ENCODE measurements around the gene CUX1.

The CUX1 gene

DNA sequence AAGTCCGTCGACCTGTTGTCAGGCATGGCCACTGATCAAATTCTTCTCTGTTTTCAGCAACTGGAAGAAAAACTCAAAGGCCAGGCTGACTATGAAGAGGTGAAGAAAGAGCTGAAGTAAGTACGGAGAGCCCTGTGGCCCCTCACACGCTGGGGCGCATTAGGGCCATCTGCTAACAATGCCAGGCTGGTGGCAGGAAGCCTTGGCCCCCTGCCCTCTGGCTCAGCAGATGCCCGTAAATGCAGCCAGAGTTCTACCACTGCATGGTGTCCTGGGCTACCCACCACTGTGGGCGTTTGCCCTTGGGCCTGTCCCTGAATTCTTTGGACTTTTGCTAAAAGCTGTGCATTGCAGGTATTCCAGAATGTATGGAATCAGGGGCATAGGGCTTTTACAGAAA lies 372.3 kb downstream of the CUX1 start:
- no peak for DNase-seq (ENCODE audit: low spot score)

DNA sequence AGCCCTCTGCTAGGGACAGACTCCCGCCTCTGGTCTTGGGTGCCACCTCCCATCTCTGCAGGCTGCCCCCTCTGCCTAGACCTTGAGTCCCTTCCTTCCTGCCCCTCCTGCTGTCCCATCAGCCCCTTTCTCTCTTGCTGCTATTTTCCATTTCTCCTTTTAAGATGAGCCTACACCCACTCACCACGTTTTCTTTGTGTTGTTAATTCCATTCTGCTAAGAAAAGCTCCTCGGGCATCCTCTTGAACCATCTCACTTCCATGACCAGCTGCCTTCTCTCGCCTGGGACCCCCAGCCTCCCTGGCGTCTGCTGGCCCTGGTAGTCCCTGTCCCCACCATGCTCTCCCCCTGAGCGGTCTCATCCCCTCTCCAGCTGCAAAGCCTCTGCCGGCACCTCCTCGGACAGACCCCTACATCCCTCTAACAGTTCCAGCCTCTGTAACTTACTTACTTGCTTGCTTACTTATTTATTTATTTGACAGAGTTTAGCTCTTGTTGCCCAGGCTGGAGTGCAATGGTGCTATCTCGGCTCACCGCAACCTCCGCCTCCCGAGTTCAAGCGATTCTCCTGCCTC lies 373.4 kb downstream of the CUX1 start:
- no peak for DNase-seq (ENCODE audit: low spot score)

DNA sequence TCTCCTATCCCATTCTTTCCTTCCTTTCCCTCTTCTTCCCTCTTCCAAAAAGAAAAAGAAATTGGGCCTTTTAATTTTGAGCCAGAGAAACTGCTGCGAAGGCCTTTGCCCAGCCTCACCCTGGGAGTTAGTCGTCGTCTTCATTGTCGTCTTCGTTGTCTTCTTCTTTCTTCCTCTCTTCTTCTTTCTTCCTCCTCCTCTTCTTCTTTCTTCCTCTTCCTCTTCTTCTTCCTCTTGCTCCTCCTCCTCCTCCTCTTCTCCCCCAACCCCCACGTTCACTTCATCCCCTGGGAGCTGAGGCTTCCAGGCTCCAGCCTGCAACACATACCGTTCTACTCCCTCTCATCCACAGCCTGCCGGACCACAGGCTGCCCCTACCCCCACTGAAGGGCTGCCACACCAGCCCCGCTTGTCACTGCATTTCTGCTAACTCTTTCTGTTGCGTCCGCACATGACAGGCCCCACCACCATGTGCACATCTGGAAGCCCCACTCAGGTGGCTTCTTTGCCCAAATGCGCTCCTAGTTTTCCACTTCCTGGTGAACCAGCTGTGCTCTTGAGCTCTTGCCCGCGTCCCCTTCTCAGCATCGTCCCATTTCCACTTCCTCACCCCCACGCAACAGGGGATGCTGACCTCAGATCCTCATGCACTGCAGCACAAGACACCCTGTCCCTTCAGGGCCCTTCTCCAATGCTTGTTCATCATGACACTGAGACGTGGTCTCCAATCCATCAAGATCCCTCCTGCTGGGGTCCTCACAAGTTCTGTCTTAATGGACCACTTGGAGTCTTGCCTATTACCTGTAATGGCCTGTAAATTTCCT lies 374.3 kb downstream of the CUX1 start:
- DNase-seq (ENCODE audit: low spot score) = no peak

DNA sequence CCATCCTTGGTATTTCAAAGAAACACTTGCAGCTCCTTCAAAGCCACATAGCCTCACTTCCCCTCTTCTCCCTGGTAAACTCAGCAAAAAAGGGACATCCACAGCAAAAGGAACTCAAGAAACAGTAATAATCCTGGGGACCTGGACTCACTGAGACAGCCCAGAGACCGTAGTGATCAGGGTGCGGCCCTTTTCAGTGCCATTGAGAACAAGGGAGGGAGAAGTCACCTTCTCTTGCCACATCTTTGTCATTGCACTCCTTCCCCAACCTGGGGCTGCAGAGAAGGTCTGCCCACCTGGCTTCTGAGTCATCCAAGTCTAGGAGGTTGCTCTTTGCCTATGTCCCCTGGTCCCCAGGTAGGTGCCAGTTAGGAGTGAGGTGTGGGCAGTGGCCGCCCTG lies 375.4 kb downstream of the CUX1 start:
- DNase-seq (ENCODE audit: low spot score) = no peak

DNA sequence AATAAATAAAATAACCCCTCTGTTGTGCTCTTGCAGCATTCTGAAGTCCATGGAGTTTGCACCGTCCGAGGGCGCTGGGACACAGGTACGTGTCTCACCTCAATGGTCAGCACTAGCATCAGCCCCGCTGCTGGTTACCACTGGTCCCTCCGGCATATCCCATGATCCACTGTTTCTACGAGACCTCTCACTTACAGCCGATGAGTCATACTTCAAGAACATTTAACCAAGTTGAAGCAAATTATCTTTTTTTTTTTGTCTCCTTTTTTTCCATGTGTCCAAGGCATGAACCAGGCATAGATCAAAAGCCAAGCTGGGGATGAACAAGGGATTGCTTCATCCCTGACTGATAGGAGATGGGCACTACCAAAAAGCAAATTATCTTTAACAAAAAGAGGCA lies 376.4 kb downstream of the CUX1 start:
- DNase-seq (ENCODE audit: low spot score) = no peak

DNA sequence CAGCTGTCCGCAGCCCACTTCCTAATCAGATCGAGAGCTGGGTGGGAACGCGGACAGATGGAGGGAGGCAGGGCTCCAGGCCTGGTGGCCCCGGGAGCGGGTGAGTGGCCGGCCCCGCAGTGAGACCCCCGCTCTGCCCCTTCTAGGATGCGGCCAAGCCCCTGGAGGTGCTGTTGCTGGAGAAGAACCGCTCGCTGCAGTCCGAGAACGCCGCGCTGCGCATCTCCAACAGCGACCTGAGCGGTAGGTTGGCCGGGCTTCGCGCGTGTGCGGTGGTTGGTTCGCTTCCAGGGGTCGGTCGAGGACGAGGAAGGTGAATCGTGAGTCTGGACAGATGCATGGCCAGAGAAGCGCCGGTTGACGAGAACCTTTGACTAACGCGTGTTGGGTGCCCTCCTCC lies 377.9 kb downstream of the CUX1 start:
- DNase-seq (ENCODE audit: low spot score) = no peak

DNA sequence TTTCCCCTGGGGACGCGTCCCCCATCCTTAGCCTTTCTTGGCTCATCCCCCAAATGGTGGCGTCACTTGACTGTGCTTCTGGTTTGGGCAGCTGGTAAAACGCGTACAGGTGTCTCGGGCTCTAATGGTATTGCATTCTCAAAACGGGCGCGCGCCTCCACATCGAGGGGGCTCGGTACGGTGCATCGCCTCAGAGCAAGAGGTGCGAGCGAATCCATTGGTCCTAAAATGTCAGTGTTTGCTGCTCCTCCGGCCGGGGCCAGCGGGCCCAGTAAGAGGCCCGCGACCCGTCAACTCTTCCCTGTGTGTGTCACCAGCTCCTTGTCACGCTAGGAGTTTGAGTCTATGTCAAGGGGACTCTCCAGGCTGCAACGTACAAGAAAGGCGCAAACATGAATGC lies 378.6 kb downstream of the CUX1 start:
- no peak for DNase-seq (ENCODE audit: low spot score)

DNA sequence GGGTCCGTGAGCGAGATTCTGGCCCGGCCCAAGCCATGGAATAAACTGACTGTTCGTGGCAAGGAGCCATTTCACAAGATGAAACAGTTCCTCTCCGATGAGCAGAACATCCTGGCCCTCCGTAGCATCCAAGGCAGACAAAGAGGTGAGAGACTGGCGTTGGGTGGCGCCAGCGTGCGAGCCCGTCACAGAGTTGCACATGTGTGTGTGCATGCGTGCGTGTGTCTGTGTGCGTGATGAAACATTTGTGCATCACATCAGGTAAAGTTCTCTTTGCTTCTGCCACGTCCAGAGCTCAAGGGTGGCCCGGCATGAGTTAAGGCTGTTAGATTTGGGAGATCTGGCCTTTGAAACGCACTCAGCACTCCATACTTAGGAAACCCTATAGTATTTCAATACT lies 379.7 kb downstream of the CUX1 start:
- DNase-seq (ENCODE audit: low spot score) = no peak

DNA sequence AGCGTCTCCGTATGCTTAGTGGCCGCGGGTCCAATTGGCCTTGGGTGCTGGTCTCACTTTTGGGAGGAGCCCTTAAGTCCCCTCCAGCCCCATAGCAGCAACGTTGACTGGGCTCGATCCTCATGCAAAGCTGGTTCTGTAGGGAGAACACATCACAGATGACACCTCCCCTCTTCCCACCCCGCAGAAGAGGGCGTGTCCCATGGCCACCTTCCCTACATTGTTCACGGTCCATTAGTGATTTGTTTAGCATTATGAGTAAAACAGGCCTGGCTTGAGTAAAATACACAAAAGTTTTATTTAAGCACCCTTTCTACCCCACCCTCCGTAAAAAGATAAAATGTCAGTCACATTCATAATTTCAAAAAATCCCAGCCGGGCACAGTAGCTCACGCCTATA lies 380.2 kb downstream of the CUX1 start:
- no peak for DNase-seq (ENCODE audit: low spot score)

DNA sequence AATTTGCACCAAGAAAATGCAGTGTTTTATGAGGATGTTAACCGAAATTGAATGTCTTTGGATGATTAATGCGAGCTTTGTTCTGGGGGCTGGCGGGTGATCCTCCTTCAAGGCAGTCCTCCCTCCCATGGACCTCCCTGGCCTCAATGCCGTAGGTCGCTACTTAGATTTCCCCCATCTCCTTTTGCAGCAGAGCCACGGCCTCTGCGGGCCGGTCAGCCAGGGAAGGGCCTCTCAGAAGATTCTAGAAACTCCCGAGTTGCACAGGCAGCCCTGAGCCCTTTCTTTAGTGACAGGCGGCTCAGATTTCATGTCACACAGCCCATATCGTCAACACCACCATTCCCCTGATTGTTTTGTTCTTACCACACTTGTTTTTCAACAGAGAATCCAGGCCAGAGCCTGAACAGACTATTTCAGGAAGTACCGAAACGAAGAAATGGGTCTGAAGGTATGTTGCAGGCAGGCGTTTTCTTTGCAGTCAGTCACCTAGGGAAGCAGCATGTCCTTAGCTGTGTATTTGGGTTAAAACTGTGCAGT lies 381.1 kb downstream of the CUX1 start:
- DNase-seq (ENCODE audit: low spot score) = no peak

DNA sequence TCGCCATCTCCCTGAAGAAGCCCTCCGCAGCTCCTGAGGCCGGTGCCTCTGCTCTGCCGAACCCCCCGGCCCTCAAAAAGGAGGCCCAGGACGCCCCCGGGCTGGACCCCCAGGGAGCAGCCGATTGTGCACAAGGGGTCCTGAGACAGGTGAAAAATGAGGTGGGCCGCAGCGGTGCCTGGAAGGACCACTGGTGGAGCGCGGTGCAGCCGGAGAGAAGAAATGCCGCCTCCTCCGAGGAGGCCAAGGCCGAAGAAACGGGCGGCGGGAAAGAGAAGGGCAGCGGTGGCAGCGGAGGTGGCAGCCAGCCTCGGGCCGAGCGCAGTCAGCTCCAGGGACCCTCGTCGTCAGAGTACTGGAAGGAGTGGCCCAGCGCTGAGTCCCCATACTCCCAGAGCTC lies 384.1 kb downstream of the CUX1 start:
- DNase-seq (ENCODE audit: low spot score) = no peak

DNA sequence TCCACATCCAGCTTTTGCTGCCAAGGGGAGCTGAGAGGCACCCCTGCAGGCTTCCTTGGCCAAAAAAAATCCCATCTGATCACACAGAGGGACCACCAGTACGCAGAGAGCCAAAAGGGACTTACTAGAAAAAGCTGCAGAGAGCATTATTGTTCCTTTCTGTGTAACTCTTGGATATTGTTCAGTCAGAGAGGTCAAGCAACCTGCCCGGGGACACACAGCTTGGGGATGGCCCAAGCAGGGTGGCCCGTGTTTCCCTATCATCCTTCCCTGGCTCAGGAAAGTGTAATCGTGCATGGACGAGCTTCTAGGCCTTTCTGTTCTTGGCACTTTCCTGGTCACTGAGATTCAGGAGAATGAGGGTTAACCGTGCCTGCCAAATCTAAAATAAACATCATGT lies 385.1 kb downstream of the CUX1 start:
- DNase-seq (ENCODE audit: low spot score) = no peak

DNA sequence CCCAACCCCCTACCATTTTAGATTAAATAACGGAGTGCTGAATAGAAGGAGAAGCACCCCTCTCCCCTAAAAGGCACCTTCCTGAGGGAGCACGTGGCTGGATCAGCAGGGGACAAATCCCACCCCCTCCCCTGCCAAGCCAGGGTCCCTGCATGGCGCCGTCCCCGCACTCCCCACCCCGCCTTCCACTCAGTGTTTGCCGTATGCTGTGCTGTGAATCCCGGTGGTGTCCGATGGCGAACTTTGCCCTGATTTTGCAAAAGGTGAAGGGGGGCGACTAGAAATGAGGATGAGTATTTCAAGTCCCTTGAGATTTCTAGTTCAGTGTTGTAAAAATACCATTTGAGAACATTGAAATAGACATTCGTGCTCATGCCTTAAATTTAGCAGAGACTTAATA lies 385.8 kb downstream of the CUX1 start:
- DNase-seq (ENCODE audit: low spot score) = no peak

DNA sequence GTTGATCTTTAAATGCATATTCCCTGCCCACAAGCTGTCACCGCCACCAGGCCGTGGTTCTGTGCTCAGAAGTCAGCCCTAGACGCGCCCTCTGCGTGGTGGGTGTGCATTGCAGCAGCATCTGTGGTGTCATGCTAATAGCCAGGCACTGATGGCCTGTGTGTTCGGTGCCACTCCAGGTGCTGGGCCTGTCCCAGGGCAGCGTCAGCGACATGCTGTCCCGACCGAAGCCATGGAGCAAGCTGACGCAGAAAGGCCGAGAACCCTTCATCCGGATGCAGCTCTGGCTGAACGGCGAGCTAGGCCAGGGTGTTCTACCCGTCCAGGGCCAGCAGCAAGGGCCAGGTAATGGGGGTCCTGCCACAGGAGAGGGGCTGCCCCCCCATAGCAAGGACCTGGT lies 386.8 kb downstream of the CUX1 start:
- DNase-seq (ENCODE audit: low spot score) = no peak

DNA sequence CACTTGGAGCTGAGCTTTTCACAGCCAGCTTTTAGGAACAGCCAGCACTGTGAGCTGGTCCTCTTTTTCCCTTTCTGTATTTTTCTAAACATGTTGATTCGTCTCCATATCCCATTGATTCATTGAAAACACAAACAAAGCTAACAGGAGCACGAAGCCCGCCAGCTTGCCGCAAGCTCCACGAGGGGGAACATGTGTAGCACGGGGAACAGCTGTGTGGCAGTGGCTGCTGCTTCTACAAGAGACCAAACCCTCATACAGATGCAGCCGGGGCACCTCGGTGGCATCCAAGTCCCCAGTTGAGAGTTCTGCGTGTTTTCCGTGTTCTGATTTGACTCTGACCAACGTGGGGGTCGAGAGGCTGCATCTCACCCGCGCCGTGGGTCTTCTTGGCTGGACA lies 388.5 kb downstream of the CUX1 start:
- DNase-seq (ENCODE audit: low spot score) = no peak

DNA sequence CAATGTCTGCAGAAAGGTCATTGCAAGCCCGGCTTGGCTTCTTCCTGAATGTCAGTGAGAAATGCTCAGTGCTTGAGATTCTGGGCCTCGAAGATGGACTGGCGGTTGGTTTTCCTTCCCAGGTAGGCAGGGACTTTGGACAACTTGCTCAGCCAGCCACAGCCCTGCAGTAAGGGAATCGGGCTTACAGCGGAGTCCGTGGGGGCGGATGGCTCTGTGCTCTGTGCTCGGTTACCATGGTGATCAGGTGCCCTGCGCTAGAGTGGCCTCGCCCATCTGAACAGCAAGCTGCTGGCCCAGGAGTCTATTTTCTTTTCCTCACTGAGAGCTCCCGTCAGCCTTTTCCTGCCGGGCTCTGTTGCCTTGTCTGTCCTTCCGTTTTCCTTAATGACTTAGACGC lies 391.4 kb downstream of the CUX1 start:
- DNase-seq (ENCODE audit: low spot score) = no peak

DNA sequence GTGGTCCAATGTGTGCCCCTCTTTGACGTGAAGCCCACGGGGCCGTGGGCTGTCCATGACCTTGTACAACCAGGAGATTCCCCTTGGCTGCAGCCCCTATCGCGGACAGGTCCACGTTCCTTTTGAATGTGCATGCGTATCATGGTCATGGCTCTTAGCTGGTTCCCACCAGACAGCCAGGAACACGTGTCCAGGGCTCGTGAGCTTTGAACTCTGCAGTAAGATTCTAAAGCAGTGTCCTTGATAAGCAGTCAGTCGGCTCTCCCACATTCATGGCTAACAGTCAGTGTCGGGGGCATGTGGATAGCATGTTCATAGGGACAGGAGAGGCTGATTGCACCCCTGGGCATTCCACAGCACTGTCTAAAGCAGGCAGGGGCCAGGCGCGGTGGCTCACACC lies 393.4 kb downstream of the CUX1 start:
- DNase-seq (ENCODE audit: low spot score) = no peak

DNA sequence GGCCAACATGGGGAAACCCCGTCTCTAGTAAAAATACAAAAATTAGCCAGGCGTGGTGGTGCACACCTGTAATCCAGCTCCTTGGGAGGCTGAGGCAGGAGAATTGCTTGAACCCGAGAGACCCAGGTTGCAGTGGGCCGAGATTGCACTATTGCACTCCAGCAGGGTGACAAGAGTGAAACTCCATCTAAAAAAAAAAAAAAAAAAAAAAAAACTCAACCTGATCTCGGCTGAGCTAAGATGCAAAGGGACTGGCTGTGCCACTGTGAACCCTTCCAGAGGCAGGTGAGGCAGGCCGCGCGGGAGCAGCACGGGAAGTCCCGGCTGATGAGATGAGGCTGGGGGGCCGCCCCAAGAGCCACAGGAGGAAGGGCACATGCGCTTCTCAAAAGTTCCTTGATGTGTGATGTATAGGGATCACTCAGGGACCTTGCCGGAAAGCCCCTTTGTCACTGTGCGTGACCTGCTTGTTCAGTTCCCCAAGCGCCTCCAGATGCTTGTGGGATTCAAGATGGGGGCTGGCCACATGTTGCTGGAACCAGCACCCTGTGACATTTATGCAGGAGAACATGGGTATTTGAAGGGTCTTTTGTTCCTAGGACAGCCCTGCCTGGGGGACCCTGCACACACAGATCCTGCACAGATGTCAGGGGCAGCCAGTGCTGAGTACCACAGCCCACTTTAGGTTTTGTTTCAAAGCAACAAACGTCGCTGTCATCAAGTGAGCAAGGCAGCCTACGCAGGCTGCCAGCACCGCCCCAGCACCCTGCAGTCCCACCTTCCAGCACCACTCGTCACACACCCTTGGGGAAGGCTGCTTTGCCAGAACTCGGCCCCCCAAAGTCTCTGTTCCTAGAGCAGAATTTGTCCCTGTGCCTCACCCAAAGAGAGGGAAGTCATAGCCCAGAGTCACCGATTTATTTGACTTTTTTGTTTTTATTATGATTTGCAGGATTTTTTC lies 394.4 kb downstream of the CUX1 start:
- no peak for DNase-seq (ENCODE audit: low spot score)

DNA sequence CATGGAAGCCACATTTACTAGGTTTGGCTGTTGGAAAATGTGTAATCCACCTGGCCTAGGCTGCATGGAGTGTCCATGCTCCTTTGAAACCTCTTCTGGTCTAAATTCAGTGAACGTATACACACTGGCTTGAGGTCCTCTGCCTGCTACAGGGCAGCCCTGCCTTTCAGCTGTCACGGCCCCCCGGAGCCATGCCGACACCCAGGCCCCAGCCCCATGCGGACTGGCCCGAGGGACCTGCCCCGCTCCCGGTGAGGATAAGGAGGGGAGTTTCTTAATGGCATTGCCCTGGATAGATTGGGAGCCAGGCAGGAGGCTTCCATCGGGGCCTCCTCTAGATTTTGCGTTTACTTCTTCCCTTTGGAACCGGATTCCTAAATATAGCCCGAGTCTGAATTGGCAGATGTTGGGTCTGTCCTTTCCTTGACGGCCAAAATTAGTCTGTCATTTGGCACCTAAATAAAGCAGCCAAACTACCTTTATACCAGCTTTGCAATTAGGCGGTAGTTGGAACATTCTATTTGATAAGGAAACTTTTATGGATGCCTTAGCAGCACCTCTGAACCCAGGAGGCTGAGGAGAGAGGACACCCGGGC lies 397.1 kb downstream of the CUX1 start:
- no peak for DNase-seq (ENCODE audit: low spot score)

DNA sequence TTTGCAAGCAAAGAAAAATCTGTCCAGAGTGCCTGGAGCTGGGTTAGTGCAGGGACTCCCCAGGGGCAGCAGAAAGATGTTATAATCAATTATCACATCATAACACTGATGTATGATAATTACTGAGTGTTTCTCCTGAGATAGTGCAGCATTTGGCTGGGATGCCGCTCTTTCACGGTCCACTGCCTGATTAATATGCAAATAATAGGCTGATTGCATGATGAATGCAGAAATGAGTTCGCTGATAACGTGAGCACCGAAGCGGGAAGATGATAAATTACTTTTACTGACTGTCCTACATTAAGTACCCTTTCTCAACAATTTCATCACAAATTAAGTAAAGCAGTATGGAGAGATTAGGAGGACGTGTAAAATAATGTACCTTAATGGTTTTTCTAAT lies 397.8 kb downstream of the CUX1 start:
- DNase-seq (ENCODE audit: low spot score) = no peak

DNA sequence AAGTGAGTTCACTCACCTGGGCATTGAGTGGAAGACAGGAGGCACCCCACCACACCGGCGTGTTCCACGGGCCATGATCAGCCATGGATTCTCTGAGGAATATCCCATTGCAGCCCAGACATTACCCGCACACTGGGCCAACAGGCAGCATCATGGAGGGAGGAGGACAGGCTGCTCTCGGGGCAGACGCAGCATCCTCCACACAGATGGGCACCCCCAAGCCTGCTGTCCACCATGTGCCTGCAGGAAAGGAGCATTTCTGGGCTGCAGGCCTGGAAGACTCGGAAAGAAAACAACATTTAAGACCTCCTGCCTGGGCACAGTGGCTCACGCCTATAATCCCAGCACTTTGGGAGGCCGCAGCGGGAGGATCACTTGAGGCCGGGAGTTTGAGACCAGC lies 398.3 kb downstream of the CUX1 start:
- DNase-seq (ENCODE audit: low spot score) = no peak

Measured in putamen (tissue), 1 donor.